HCT116 (cell line): ENCODE data around the gene THSD4.

ENCODE experiments used
- TF ChIP-seq, protein P1 (sequence below): IDR thresholded peaks from 2 replicates; pipeline ENCODE4 v1.6.1; 2012; ENCODE audit warnings: low read depth
- TF ChIP-seq, protein P2 (sequence below), 3 experiments: fragments of 200-600 bp in 1 of 3; sonication (generic) in 1 of 3; IDR thresholded peaks in 2 of 3; conservative IDR thresholded peaks in 1 of 3; 2 replicates each; pipeline ENCODE4 v1.5.1; 2012 to 2017; ENCODE audit warnings: low read depth in 2 of 3, low read length in 2 of 3, antibody characterized with exemption in 1 of 3, borderline replicate concordance in 1 of 3, control low read depth in 1 of 3, mild to moderate bottlenecking in 1 of 3, mixed read lengths in 1 of 3, mixed run types in 1 of 3, moderate library complexity in 1 of 3; ENCODE audit not compliant: insufficient read depth in 1 of 3

GRCh38 chr15:71344316-71344715, 229.0 kb downstream of the THSD4 start:
- TF ChIP-seq, protein P1, sequence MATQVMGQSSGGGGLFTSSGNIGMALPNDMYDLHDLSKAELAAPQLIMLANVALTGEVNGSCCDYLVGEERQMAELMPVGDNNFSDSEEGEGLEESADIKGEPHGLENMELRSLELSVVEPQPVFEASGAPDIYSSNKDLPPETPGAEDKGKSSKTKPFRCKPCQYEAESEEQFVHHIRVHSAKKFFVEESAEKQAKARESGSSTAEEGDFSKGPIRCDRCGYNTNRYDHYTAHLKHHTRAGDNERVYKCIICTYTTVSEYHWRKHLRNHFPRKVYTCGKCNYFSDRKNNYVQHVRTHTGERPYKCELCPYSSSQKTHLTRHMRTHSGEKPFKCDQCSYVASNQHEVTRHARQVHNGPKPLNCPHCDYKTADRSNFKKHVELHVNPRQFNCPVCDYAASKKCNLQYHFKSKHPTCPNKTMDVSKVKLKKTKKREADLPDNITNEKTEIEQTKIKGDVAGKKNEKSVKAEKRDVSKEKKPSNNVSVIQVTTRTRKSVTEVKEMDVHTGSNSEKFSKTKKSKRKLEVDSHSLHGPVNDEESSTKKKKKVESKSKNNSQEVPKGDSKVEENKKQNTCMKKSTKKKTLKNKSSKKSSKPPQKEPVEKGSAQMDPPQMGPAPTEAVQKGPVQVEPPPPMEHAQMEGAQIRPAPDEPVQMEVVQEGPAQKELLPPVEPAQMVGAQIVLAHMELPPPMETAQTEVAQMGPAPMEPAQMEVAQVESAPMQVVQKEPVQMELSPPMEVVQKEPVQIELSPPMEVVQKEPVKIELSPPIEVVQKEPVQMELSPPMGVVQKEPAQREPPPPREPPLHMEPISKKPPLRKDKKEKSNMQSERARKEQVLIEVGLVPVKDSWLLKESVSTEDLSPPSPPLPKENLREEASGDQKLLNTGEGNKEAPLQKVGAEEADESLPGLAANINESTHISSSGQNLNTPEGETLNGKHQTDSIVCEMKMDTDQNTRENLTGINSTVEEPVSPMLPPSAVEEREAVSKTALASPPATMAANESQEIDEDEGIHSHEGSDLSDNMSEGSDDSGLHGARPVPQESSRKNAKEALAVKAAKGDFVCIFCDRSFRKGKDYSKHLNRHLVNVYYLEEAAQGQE: no peak
- TF ChIP-seq, protein P2, sequence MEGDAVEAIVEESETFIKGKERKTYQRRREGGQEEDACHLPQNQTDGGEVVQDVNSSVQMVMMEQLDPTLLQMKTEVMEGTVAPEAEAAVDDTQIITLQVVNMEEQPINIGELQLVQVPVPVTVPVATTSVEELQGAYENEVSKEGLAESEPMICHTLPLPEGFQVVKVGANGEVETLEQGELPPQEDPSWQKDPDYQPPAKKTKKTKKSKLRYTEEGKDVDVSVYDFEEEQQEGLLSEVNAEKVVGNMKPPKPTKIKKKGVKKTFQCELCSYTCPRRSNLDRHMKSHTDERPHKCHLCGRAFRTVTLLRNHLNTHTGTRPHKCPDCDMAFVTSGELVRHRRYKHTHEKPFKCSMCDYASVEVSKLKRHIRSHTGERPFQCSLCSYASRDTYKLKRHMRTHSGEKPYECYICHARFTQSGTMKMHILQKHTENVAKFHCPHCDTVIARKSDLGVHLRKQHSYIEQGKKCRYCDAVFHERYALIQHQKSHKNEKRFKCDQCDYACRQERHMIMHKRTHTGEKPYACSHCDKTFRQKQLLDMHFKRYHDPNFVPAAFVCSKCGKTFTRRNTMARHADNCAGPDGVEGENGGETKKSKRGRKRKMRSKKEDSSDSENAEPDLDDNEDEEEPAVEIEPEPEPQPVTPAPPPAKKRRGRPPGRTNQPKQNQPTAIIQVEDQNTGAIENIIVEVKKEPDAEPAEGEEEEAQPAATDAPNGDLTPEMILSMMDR (IDR thresholded peaks at IDR 0.05 in 2 of 3, conservative IDR thresholded peaks at IDR 0.05 in 1 of 3; ENCODE audit: borderline replicate concordance in 1 of 3, insufficient read depth in 1 of 3, low read depth in 2 of 3, low read length in 2 of 3): no peak
